Kidney epithelial cell (primary cell): ENCODE data around the gene RIF1. TPM values are rescaled to one million over a fixed set of nuclear protein-coding genes. Genes with fewer than 3 reads are reported as not detected.

Source experiments
- DNase-seq: peaks from one replicate; pipeline ENCODE4 v3.0.0-alpha.2; 2010; ENCODE audit warnings: low read depth
- H3K27me3 ChIP-seq: 2 replicates; pipeline ENCODE4 v1.6.0; 2011; ENCODE audit warnings: low read length; ENCODE audit not compliant: control insufficient read depth, insufficient read depth
- H3K36me3 ChIP-seq: 2 replicates; pipeline ENCODE4 v1.5.1; 2011; ENCODE audit warnings: low read length; ENCODE audit not compliant: control insufficient read depth, insufficient read depth
- H3K4me3 ChIP-seq: 2 replicates; pipeline ENCODE4 v1.5.1; 2011; ENCODE audit warnings: low read depth, mild to moderate bottlenecking, control low read depth, low read length
- CTCF ChIP-seq: IDR thresholded peaks from 2 replicates; pipeline ENCODE4 v1.5.1; 2011; ENCODE audit warnings: mild to moderate bottlenecking, moderate library complexity, low read length, control low read depth, inconsistent platforms; ENCODE audit not compliant: insufficient read depth, poor library complexity, severe bottlenecking
- total RNA-seq: library from RNA; depleted of rRNA; stranded (reverse); fragments of >200 nt; gene quantifications from 2 replicates; pipeline ENCODE4 v1.2.3, GENCODE V29; 2015

The RIF1 gene
- total RNA-seq, 1 donor from 2014 or later, result 26.6 TPM

GRCh38 chr2:151472966-151473365 lies 63.3 kb downstream of the RIF1 start:
- no peaks in the 10 kb centered on the region for H3K36me3 ChIP-seq
- no peak overlapping the region for H3K4me3 ChIP-seq
- TF ChIP-seq CTCF, result no peak
- H3K27me3 ChIP-seq, result no peaks in the 10 kb centered on the region
- DNase-seq, result no peak

GRCh38 chr2:151475071-151475470 lies 65.4 kb downstream of the RIF1 start:
- Histone ChIP-seq H3K36me3 (no peaks in the 10 kb centered on the region), H3K27me3 (no peaks in the 10 kb centered on the region), H3K4me3 (no peak overlapping the region)
- TF ChIP-seq CTCF, result no peak
- DNase-seq, result no peak

- TF ChIP-seq CTCF, result no peak
- DNase-seq, result no peak
- no peak overlapping the region for H3K4me3 ChIP-seq
- H3K27me3 ChIP-seq, result no peaks in the 10 kb centered on the region
- H3K36me3 ChIP-seq, result no peaks in the 10 kb centered on the region
Observed at GRCh38 chr2:151476287-151476686, 66.6 kb downstream of the RIF1 start.

- Histone ChIP-seq H3K4me3 (no peak overlapping the region), H3K27me3 (no peaks in the 10 kb centered on the region), H3K36me3 (no peaks in the 10 kb centered on the region)
- DNase-seq, result no peak
- TF ChIP-seq CTCF, result no peak
Observed at GRCh38 chr2:151478011-151478410, 68.3 kb downstream of the RIF1 start.

- TF ChIP-seq CTCF, result no peak
Observed at GRCh38 chr2:151481744-151482143, 72.0 kb downstream of the RIF1 start.

GRCh38 chr2:151482171-151482725 lies 72.5 kb downstream of the RIF1 start:
- Histone ChIP-seq H3K27me3 (no peaks in the 10 kb centered on the region), H3K36me3 (no peaks in the 10 kb centered on the region), H3K4me3 (no peak overlapping the region)
- DNase-seq, result no peak
- no peak for TF ChIP-seq CTCF

More at GRCh38 chr2:151481744-151482143, 72.0 kb downstream of the RIF1 start:
- Histone ChIP-seq H3K36me3 (no peaks in the 10 kb centered on the region), H3K27me3 (no peaks in the 10 kb centered on the region), H3K4me3 (no peak overlapping the region)
- no peak for DNase-seq
